Thymus (tissue), 2 donors: Measurements from ENCODE around the gene IREB2. TPM values are rescaled to one million over a fixed set of nuclear protein-coding genes. Genes with fewer than 3 reads are reported as not detected.

Source experiments
- polyA plus RNA-seq: library from polyadenylated mRNA; stranded (reverse); fragments of 200-250 nt; gene quantifications from one replicate; pipeline ENCODE4 v1.2.3, GENCODE V29; 2013
- total RNA-seq: library from RNA; stranded (reverse); fragments of 120-200 nt; gene quantifications from one replicate; pipeline ENCODE4 v1.2.4, GENCODE V29; 2013
- donor health status: healthy.

Gene IREB2
- total and polyA plus RNA-seq, 2 donors = 20.5 to 20.6 TPM

Other genes starting within 250 kb of the IREB2 start
- gene ACSBG1, start 203.7 kb upstream of the IREB2 start, total RNA-seq = 7.9 TPM
- gene ACSBG1, start 203.7 kb upstream of the IREB2 start, polyA plus RNA-seq = 1.1 TPM
- 6.2 TPM for gene DNAJA4, start 173.7 kb upstream of the IREB2 start, total RNA-seq
- gene DNAJA4, start 173.7 kb upstream of the IREB2 start, polyA plus RNA-seq = 19.0 TPM
- 91.1 TPM for gene SKIC8, start 138.6 kb upstream of the IREB2 start, total RNA-seq
- 63.9 TPM for gene SKIC8, start 138.6 kb upstream of the IREB2 start, polyA plus RNA-seq
- 1.8 TPM for gene CRABP1, start 97.9 kb upstream of the IREB2 start, total RNA-seq
- 6.5 TPM for gene CRABP1, start 97.9 kb upstream of the IREB2 start, polyA plus RNA-seq
- gene HYKK, start 69.4 kb downstream of the IREB2 start, total RNA-seq = 2.2 TPM
- 5.3 TPM for gene HYKK, start 69.4 kb downstream of the IREB2 start, polyA plus RNA-seq
- 409 TPM for gene PSMA4, start 102.2 kb downstream of the IREB2 start, total RNA-seq
- gene PSMA4, start 102.2 kb downstream of the IREB2 start, polyA plus RNA-seq = 316 TPM
- gene CHRNA5, start 127.3 kb downstream of the IREB2 start, total RNA-seq = 1.9 TPM
- 1.5 TPM for gene CHRNA5, start 127.3 kb downstream of the IREB2 start, polyA plus RNA-seq
- 22.0 TPM for gene CHRNA3, start 182.8 kb downstream of the IREB2 start, total RNA-seq
- 48.3 TPM for gene CHRNA3, start 182.8 kb downstream of the IREB2 start, polyA plus RNA-seq
- gene CHRNB4, start 203.0 kb downstream of the IREB2 start, total RNA-seq = 0.47 TPM
- gene CHRNB4, start 203.0 kb downstream of the IREB2 start, polyA plus RNA-seq = 0.62 TPM